GM23338 (cell line): Measurements from ENCODE around the gene SRPX2. TPM values are rescaled to one million over a fixed set of nuclear protein-coding genes. Genes with fewer than 3 reads are reported as not detected.

Experiments used
- ATAC-seq: fragments of 200-7000 bp; cut with Tn5 transposase; 3 replicates; pipeline ENCODE4 v1.9.1; 2020
- DNase-seq: peaks from one replicate; pipeline ENCODE4 v3.0.0-alpha.2; 2015; ENCODE audit warnings: low spot score
- H2AFZ ChIP-seq: fragments of 200-600 bp; sonication (generic); 2 replicates; pipeline ENCODE4 v1.8.0; 2016; ENCODE audit warnings: antibody characterized with exemption, mild to moderate bottlenecking, moderate library complexity
- H3F3A ChIP-seq: fragments of 200-600 bp; sonication (generic); replicated peaks from 2 replicates; pipeline ENCODE4 v1.8.0; 2017; ENCODE audit warnings: antibody characterized with exemption, mixed run types, low read depth
- H3K27ac ChIP-seq: fragments of 200-600 bp; sonication (generic); 2 replicates; pipeline ENCODE4 v1.6.1; 2016; ENCODE audit warnings: low read depth
- H3K27me3 ChIP-seq: fragments of 200-600 bp; sonication (generic); 2 replicates; pipeline ENCODE4 v1.8.0; 2016; ENCODE audit warnings: mild to moderate bottlenecking, mixed run types, moderate library complexity; ENCODE audit not compliant: insufficient read depth
- H3K36me3 ChIP-seq: fragments of 200-600 bp; sonication (generic); 2 replicates; pipeline ENCODE4 v1.8.0; 2016; ENCODE audit warnings: mild to moderate bottlenecking; ENCODE audit not compliant: insufficient read depth
- H3K4me1 ChIP-seq: fragments of 200-600 bp; sonication (generic); 2 replicates; pipeline ENCODE4 v1.8.0; 2016; ENCODE audit warnings: mild to moderate bottlenecking, moderate library complexity; ENCODE audit not compliant: insufficient read depth
- H3K4me2 ChIP-seq: fragments of 200-600 bp; sonication (generic); 2 replicates; pipeline ENCODE4 v1.7.1; 2017; ENCODE audit warnings: mixed run types
- H3K4me3 ChIP-seq: fragments of 200-600 bp; sonication (generic); 2 replicates; pipeline ENCODE4 v1.6.1; 2016; ENCODE audit warnings: mixed run types
- H3K79me2 ChIP-seq: fragments of 200-600 bp; sonication (generic); replicated peaks from 2 replicates; pipeline ENCODE4 v1.8.0; 2017; ENCODE audit warnings: mild to moderate bottlenecking; ENCODE audit not compliant: insufficient read depth
- H3K9me2 ChIP-seq: fragments of 200-600 bp; sonication (generic); 2 replicates; pipeline ENCODE4 v1.8.0; 2017; ENCODE audit not compliant: insufficient read depth
- H4K20me1 ChIP-seq: fragments of 200-600 bp; sonication (generic); replicated peaks from 2 replicates; pipeline ENCODE4 v1.8.0; 2017; ENCODE audit warnings: mild to moderate bottlenecking; ENCODE audit not compliant: insufficient read depth
- H3K27ac Mint-ChIP-seq: 2 replicates; pipeline ENCODE4 v1.8.0; 2020; ENCODE audit warnings: inconsistent platforms, mild to moderate bottlenecking, moderate library complexity, mixed read lengths
- H3K27me3 Mint-ChIP-seq: 3 replicates; pipeline ENCODE4 v1.8.0; 2022; ENCODE audit warnings: low read depth, mild to moderate bottlenecking, moderate library complexity, mixed read lengths, inconsistent platforms; ENCODE audit not compliant: insufficient read depth, poor library complexity
- H3K36me3 Mint-ChIP-seq: 3 replicates; pipeline ENCODE4 v1.8.0; 2021; ENCODE audit warnings: low read depth, mild to moderate bottlenecking, inconsistent platforms, moderate library complexity, mixed read lengths
- H3K4me1 Mint-ChIP-seq: 3 replicates; pipeline ENCODE4 v1.8.0; 2020; ENCODE audit warnings: mild to moderate bottlenecking, inconsistent platforms, mixed read lengths
- H3K4me3 Mint-ChIP-seq: 3 replicates; pipeline ENCODE4 v1.8.0; 2021; ENCODE audit warnings: moderate library complexity, mild to moderate bottlenecking, inconsistent platforms, mixed read lengths
- H3K9me3 Mint-ChIP-seq: 3 replicates; pipeline ENCODE4 v1.8.0; 2020; ENCODE audit warnings: moderate library complexity, mild to moderate bottlenecking, inconsistent platforms, mixed read lengths
- CREB1 ChIP-seq: fragments of 250-450 bp; sonication (Bioruptor Pico); IDR thresholded peaks from 2 replicates; pipeline ENCODE4 v1.5.0; 2020; ENCODE audit warnings: low read depth, mild to moderate bottlenecking, moderate library complexity
- CTCF ChIP-seq, 2 experiments: fragments of 200-600 bp in 1 of 2; sonication (generic) in 1 of 2; conservative IDR thresholded peaks; 2 replicates each; pipeline versions ENCODE4 v1.5.1 to v1.6.1; 2016 to 2017; ENCODE audit warnings: antibody characterized with exemption in 2 of 2, low read depth in 2 of 2, mild to moderate bottlenecking in 2 of 2, moderate library complexity in 1 of 2
- EZH2 ChIP-seq: fragments of 200-600 bp; sonication (generic); IDR thresholded peaks from one replicate; pipeline ENCODE4 v1.8.0; 2017; ENCODE audit warnings: antibody characterized with exemption, mild to moderate bottlenecking, low read depth; ENCODE audit not compliant: unreplicated experiment
- JUNB ChIP-seq: IDR thresholded peaks from one replicate; pipeline ENCODE4 v1.6.1; 2016; ENCODE audit warnings: antibody characterized with exemption; ENCODE audit not compliant: unreplicated experiment
- STAT1 ChIP-seq: IDR thresholded peaks from one replicate; pipeline ENCODE4 v1.6.1; 2016; ENCODE audit warnings: antibody characterized with exemption; ENCODE audit not compliant: unreplicated experiment
- ZNF114 ChIP-seq: fragments of 250-450 bp; sonication (Bioruptor Pico); IDR thresholded peaks from 2 replicates; pipeline ENCODE4 v1.5.0; 2020; ENCODE audit warnings: mild to moderate bottlenecking, moderate library complexity
- polyA plus RNA-seq: library from polyadenylated mRNA; unstranded; fragments of >200 nt; fragmentation: Nextera tagmentation; extraction: Ambion mirVana; gene quantifications from 2 replicates; pipeline ENCODE4 v1.2.1, GENCODE V29; 2016
- total RNA-seq: library from RNA; depleted of rRNA; stranded (reverse); fragments of >200 nt; shearing (Covaris generic); gene quantifications from 2 replicates; pipeline ENCODE4 v1.2.3, GENCODE V29; 2014
- TF ChIP-seq, protein P1 (sequence below): fragments of 250-450 bp; sonication (Bioruptor Pico); IDR thresholded peaks from 2 replicates; pipeline ENCODE4 v1.5.0; 2020; ENCODE audit warnings: mild to moderate bottlenecking, moderate library complexity

Gene SRPX2
- total and polyA plus RNA-seq, 2 experiments from 2014 or later: not detected

DNA sequence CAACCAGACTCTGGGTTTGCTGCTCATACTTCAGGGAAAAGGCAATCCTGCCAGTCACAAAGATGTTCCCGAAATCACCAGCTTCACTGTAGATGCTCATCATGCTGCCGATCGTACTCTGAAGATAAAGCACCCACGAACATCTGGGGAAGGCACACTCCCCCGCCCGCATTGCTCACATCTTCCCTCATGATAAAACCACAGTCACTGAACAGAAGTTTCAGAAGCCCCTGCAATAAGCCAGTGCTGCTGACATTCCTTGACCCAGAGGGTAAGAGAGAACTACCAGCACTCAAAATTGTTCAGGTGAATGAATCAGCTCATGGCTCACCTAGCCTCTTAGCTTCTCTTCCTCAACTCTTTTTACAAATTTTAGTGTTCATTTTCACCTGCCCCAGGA lies 43.1 kb downstream of the SRPX2 start (continued):
- no peak for TF ChIP-seq CTCF (conservative IDR thresholded peaks at IDR 0.05; ENCODE audit: low read depth in 2 of 2)
- TF ChIP-seq EZH2: no peak

DNA sequence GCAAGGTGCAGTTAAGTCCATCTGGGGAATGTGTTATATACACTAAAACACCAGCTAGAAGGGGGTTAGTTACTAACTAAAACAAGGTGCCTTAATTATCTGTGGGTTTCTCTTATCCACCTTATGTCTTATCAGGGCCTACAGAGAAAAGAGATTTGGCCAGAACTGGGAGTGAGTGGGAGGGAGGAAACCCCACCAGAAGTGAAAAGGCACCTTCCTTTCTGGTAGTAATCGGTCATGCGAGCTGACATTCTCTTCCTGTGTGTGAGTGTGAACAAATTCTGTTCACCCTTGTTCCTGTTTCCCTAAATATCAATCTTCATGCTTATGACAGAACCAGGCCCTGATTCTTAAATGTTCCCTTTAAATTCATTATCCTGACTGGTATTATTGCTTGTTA lies 43.5 kb downstream of the SRPX2 start:
- H3K9me2 ChIP-seq: no peaks in the 10 kb centered on the region
- Mint-ChIP-seq H3K27me3 (peaks cover 2% of the 10 kb centered on the region), H3K4me3 (no peak overlapping the region), H3K27ac (no peak overlapping the region), H3K36me3 (no peaks in the 10 kb centered on the region), H3K4me1 (no peaks in the 10 kb centered on the region), H3K9me3 (no peaks in the 10 kb centered on the region)
- no peak overlapping the region for H3K27ac ChIP-seq
- H3K79me2 ChIP-seq: no peaks in the 10 kb centered on the region
- DNase-seq: no peak
- H3F3A ChIP-seq: no peaks in the 10 kb centered on the region
- TF ChIP-seq CREB1 (CRISPR knock-in tag): no peak
- no peak for TF ChIP-seq ZNF114 (CRISPR knock-in tag)
- no peak for TF ChIP-seq CTCF (conservative IDR thresholded peaks at IDR 0.05; ENCODE audit: low read depth in 2 of 2)
- no peak for TF ChIP-seq EZH2
- no peak for TF ChIP-seq STAT1
- TF ChIP-seq JUNB: no peak
- TF ChIP-seq, protein P1, sequence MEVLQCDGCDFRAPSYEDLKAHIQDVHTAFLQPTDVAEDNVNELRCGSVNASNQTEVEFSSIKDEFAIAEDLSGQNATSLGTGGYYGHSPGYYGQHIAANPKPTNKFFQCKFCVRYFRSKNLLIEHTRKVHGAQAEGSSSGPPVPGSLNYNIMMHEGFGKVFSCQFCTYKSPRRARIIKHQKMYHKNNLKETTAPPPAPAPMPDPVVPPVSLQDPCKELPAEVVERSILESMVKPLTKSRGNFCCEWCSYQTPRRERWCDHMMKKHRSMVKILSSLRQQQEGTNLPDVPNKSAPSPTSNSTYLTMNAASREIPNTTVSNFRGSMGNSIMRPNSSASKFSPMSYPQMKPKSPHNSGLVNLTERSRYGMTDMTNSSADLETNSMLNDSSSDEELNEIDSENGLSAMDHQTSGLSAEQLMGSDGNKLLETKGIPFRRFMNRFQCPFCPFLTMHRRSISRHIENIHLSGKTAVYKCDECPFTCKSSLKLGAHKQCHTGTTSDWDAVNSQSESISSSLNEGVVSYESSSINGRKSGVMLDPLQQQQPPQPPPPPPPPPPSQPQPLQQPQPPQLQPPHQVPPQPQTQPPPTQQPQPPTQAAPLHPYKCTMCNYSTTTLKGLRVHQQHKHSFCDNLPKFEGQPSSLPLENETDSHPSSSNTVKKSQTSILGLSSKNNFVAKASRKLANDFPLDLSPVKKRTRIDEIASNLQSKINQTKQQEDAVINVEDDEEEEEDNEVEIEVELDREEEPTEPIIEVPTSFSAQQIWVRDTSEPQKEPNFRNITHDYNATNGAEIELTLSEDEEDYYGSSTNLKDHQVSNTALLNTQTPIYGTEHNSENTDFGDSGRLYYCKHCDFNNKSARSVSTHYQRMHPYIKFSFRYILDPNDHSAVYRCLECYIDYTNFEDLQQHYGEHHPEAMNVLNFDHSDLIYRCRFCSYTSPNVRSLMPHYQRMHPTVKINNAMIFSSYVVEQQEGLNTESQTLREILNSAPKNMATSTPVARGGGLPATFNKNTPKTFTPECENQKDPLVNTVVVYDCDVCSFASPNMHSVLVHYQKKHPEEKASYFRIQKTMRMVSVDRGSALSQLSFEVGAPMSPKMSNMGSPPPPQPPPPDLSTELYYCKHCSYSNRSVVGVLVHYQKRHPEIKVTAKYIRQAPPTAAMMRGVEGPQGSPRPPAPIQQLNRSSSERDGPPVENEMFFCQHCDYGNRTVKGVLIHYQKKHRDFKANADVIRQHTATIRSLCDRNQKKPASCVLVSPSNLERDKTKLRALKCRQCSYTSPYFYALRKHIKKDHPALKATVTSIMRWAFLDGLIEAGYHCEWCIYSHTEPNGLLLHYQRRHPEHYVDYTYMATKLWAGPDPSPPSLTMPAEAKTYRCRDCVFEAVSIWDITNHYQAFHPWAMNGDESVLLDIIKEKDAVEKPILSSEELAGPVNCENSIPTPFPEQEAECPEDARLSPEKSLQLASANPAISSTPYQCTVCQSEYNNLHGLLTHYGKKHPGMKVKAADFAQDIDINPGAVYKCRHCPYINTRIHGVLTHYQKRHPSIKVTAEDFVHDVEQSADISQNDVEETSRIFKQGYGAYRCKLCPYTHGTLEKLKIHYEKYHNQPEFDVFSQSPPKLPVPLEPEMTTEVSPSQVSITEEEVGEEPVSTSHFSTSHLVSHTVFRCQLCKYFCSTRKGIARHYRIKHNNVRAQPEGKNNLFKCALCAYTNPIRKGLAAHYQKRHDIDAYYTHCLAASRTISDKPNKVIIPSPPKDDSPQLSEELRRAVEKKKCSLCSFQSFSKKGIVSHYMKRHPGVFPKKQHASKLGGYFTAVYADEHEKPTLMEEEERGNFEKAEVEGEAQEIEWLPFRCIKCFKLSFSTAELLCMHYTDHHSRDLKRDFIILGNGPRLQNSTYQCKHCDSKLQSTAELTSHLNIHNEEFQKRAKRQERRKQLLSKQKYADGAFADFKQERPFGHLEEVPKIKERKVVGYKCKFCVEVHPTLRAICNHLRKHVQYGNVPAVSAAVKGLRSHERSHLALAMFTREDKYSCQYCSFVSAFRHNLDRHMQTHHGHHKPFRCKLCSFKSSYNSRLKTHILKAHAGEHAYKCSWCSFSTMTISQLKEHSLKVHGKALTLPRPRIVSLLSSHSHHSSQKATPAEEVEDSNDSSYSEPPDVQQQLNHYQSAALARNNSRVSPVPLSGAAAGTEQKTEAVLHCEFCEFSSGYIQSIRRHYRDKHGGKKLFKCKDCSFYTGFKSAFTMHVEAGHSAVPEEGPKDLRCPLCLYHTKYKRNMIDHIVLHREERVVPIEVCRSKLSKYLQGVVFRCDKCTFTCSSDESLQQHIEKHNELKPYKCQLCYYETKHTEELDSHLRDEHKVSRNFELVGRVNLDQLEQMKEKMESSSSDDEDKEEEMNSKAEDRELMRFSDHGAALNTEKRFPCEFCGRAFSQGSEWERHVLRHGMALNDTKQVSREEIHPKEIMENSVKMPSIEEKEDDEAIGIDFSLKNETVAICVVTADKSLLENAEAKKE: no peak
- no peak overlapping the region for H3K4me3 ChIP-seq
- no peaks in the 10 kb centered on the region for H3K4me1 ChIP-seq
- no peak overlapping the region for H2AFZ ChIP-seq
- no peak for ATAC-seq
- H3K27me3 ChIP-seq: no peaks in the 10 kb centered on the region
- H4K20me1 ChIP-seq: no peaks in the 10 kb centered on the region
- H3K36me3 ChIP-seq: no peaks in the 10 kb centered on the region
- H3K4me2 ChIP-seq: no peak overlapping the region
